Endothelial cell of umbilical vein (primary cell): ENCODE results near the gene SMG9. TPM values are rescaled to one million over a fixed set of nuclear protein-coding genes. Genes with fewer than 3 reads are reported as not detected.

ENCODE experiments used
- BruUV-seq: library from RNA; stranded (reverse); fragments of 400-500 nt; replicated peaks from 2 replicates; lab custom pipeline; 2021; lab: Mats Ljungman, UMichigan
- CTCF ChIA-PET: fragments of 300-600, 350-600 bp; sonication (Branson Sonifier 250); formaldehyde crosslinking; loops from one replicate; lab custom pipeline; 2021; ENCODE audit warnings: antibody characterized with exemption, inconsistent platforms; lab: Charles Lee
- POLR2A ChIA-PET: fragments of 300-600, 350-600 bp; sonication (Branson Sonifier 250); formaldehyde crosslinking; loops from one replicate; lab custom pipeline; 2021; ENCODE audit warnings: antibody characterized with exemption, inconsistent platforms; lab: Charles Lee
- DNase-seq: peaks from one replicate; pipeline ENCODE4 v3.0.0-alpha.2; 2011; ENCODE audit warnings: low read depth, low spot score
- FAIRE-seq: peaks from 2 replicates; lab custom pipeline; 2011; peaks lifted over from hg19 to GRCh38; lab: Jason Lieb, UNC
- H2AFZ ChIP-seq: 2 replicates; pipeline ENCODE4 v1.6.0; 2012; ENCODE audit warnings: low read depth, low read length, control low read depth, inconsistent platforms
- H3K27ac ChIP-seq: 2 replicates; pipeline ENCODE4 v1.5.1; 2011; ENCODE audit warnings: low read depth, mild to moderate bottlenecking, control low read depth, low read length, moderate library complexity; ENCODE audit not compliant: insufficient read depth
- H3K27me3 ChIP-seq, 2 experiments: 2 replicates each; pipeline versions ENCODE4 v1.6.0 to v1.6.1; 2011; ENCODE audit warnings: low read length in 2 of 2, mixed read lengths in 1 of 2; ENCODE audit not compliant: control insufficient read depth in 2 of 2, insufficient read depth in 2 of 2
- H3K36me3 ChIP-seq, 2 experiments: 2 replicates in 1 of 2; 3 replicates in 1 of 2; pipeline ENCODE4 v1.5.1; 2011; ENCODE audit warnings: low read length in 2 of 2, mild to moderate bottlenecking in 1 of 2, moderate library complexity in 1 of 2; ENCODE audit not compliant: control insufficient read depth in 2 of 2, insufficient read depth in 2 of 2; ENCODE audit errors: extremely low read depth in 1 of 2
- H3K4me1 ChIP-seq: 3 replicates; pipeline ENCODE4 v1.5.1; 2011; ENCODE audit warnings: mild to moderate bottlenecking, low read length; ENCODE audit not compliant: control insufficient read depth, insufficient read depth; ENCODE audit errors: extremely low read depth
- H3K4me2 ChIP-seq: 2 replicates; pipeline ENCODE4 v1.6.1; 2011; ENCODE audit warnings: low read length, control low read depth, mixed read lengths; ENCODE audit not compliant: insufficient read depth
- H3K4me3 ChIP-seq, 3 experiments: fragments of 200-600 bp in 1 of 3; sonication (generic), shearing (Covaris generic) in 1 of 3; replicated peaks in 1 of 3; 2 replicates each; pipeline ENCODE4 v1.5.1; 2011 to 2016; ENCODE audit warnings: control low read depth in 3 of 3, low read length in 3 of 3, mild to moderate bottlenecking in 2 of 3, inconsistent platforms in 1 of 3, low read depth in 1 of 3, moderate library complexity in 1 of 3; ENCODE audit not compliant: insufficient read depth in 1 of 3
- H3K79me2 ChIP-seq: 2 replicates; pipeline ENCODE4 v1.6.0; 2012; ENCODE audit warnings: low read length, inconsistent platforms; ENCODE audit not compliant: control insufficient read depth, insufficient read depth
- H3K9ac ChIP-seq: replicated peaks from 2 replicates; pipeline ENCODE3; 2011; ENCODE audit warnings: low read length, control low read depth; ENCODE audit not compliant: insufficient read depth; ENCODE audit errors: extremely low read depth
- H3K9me1 ChIP-seq: replicated peaks from 3 replicates; pipeline ENCODE4 v1.6.0; 2011; ENCODE audit warnings: mild to moderate bottlenecking, low read length; ENCODE audit not compliant: control insufficient read depth, insufficient read depth; ENCODE audit errors: extremely low read depth
- H3K9me3 ChIP-seq: replicated peaks from 2 replicates; pipeline ENCODE4 v1.5.1; 2012; ENCODE audit warnings: low read length, inconsistent platforms; ENCODE audit not compliant: control insufficient read depth, insufficient read depth
- H4K20me1 ChIP-seq: replicated peaks from 2 replicates; pipeline ENCODE3; 2011; ENCODE audit warnings: mild to moderate bottlenecking, low read length; ENCODE audit not compliant: control insufficient read depth, insufficient read depth; ENCODE audit errors: extremely low read depth
- CTCF ChIP-seq, 2 donors: IDR thresholded peaks; 1 replicate in 1 of 2; 2 replicates in 1 of 2; pipeline ENCODE4 v1.5.1; 2011; ENCODE audit warnings: low read length in 2 of 2, mild to moderate bottlenecking in 2 of 2, moderate library complexity in 2 of 2, control low read depth in 1 of 2, inconsistent platforms in 1 of 2, low read depth in 1 of 2; ENCODE audit not compliant: insufficient read depth in 1 of 2; ENCODE audit errors: extremely low read depth in 1 of 2
- EZH2 ChIP-seq: IDR thresholded peaks from 2 replicates; pipeline ENCODE4 v1.6.1; 2012; ENCODE audit warnings: borderline replicate concordance, low read depth, mild to moderate bottlenecking, moderate library complexity, low read length, inconsistent platforms; ENCODE audit not compliant: severe bottlenecking
- FOS ChIP-seq: IDR thresholded peaks from 2 replicates; pipeline ENCODE4 v1.6.1; 2011; ENCODE audit warnings: mild to moderate bottlenecking, low read length, moderate library complexity, borderline replicate concordance; ENCODE audit not compliant: insufficient read depth
- GATA2 ChIP-seq: IDR thresholded peaks from 2 replicates; pipeline ENCODE4 v1.7.0; 2011; ENCODE audit warnings: low read depth, mild to moderate bottlenecking, moderate library complexity, mixed read lengths, low read length; ENCODE audit not compliant: insufficient read length, insufficient read depth
- JUN ChIP-seq: IDR thresholded peaks from 2 replicates; pipeline ENCODE4 v1.6.1; 2011; ENCODE audit warnings: borderline replicate concordance, low read depth; ENCODE audit not compliant: insufficient read length, insufficient read depth
- MAX ChIP-seq: IDR thresholded peaks from 2 replicates; pipeline ENCODE4 v1.6.1; 2011; ENCODE audit not compliant: insufficient read depth, insufficient read length
- MYC ChIP-seq: IDR thresholded peaks from one replicate; pipeline ENCODE4 v1.6.1; 2011; ENCODE audit warnings: mild to moderate bottlenecking, low read depth, low read length
- POLR2A ChIP-seq: IDR thresholded peaks from 2 replicates; pipeline ENCODE4 v1.6.1; 2012; ENCODE audit warnings: low read depth, mild to moderate bottlenecking, control low read depth, low read length
- POLR2AphosphoS5 ChIP-seq: IDR thresholded peaks from 2 replicates; pipeline ENCODE4 v1.6.1; 2012; ENCODE audit warnings: low read depth, mild to moderate bottlenecking, control low read depth, low read length, moderate library complexity; ENCODE audit not compliant: insufficient read depth
- dilution Hi-C: fragments of 300-500 bp; cut with MboI; formaldehyde crosslinking; loops from one replicate; pipeline ENCODE4 v1.15.0; 2019; ENCODE audit warnings: low sequenced_read_pairs; ENCODE audit not compliant: extremely low pct_ligation_motif_present
- intact Hi-C: fragments of 100-400 bp; cut with micrococcal nuclease; formaldehyde crosslinking; loops from one replicate; pipeline ENCODE4 v1.10.0; 2022
- polyA plus RNA-seq, 4 experiments: library from polyadenylated mRNA; depleted of rRNA in 3 of 4; stranded (reverse) in 3 of 4; unstranded in 1 of 4; fragments of >200 nt; gene quantifications; 2 replicates each; pipeline versions ENCODE4 v1.2.1 to v1.2.3, GENCODE V29; 2011 to 2012; ENCODE audit warnings: missing spikeins in 1 of 4
- total RNA-seq: library from RNA; stranded (reverse); gene quantifications from 2 replicates; pipeline ENCODE4 v1.2.3, GENCODE V29; 2021

Gene SMG9
- total and polyA plus RNA-seq, 2 donors (not counting 3 experiments of a cell fraction or from before 2014, with no cell fraction given): 25.5 to 45.0 TPM

DNA sequence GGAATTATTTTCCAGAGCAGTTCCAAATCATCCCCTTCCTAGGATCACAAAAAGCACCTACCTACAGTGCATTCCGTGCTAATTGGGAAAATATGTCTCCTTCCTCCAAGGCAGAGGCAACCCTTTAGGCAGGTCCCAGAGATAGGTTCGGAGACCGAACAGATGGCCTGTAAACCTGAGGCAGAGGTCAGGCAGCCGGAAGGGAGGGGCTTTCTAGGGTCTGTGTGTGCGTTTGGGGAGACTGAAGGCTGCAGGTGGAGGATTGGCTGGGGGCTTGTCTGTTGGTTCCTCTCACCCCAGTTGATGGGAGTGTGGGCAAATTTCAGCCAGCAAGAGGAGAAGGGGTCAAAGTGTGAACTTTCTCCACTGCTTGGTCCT is 19.0 kb upstream of the SMG9 start:
- Histone ChIP-seq H3K79me2 (no peaks in the 10 kb centered on the region), H3K4me2 (no peak overlapping the region), H3K9me3 (no peaks in the 10 kb centered on the region), H3K9me1 (no peaks in the 10 kb centered on the region), H2AFZ (no peak overlapping the region), H3K27ac (no peak overlapping the region), H3K4me1 (peaks cover 16% of the 10 kb centered on the region), H4K20me1 (no peaks in the 10 kb centered on the region), H3K36me3 (no peaks in the 10 kb centered on the region), H3K4me3 (no peak overlapping the region), H3K9ac (no peak overlapping the region), H3K27me3 (peaks cover 0 to 3% of the 10 kb centered on the region in 2 experiments)
- intact Hi-C loops (loop anchor here (1.0 kb wide), 2 partner anchors 7 to 28 kb away; no protein-coding TSS in a partner anchor), dilution Hi-C loops (no loop called here)
- DNase-seq (no peak), FAIRE-seq (no peak)
- POLR2A ChIA-PET: no interaction called here
- CTCF ChIA-PET: interaction anchor here (0.7 to 6.8 kb wide), 19 partner anchors 7 to 105 kb away, joined by 3 to 114 read pairs (median 6); partner anchors contain the start of gene SMG9
- BruUV-seq: no TSS peak
- TF ChIP-seq POLR2A: no peak
- TF ChIP-seq MYC: no peak
- no peak for TF ChIP-seq EZH2
- TF ChIP-seq MAX: no peak
- TF ChIP-seq CTCF (IDR thresholded peaks at IDR 0.05; ENCODE audit: extremely low read depth in 1 of 2, insufficient read depth in 1 of 2, low read depth in 1 of 2, low read length in 2 of 2): no peak
- no peak for TF ChIP-seq GATA2
- TF ChIP-seq FOS: no peak
- no peak for TF ChIP-seq POLR2AphosphoS5
- no peak for TF ChIP-seq JUN
